ENCODE data around the gene ZNF19.

DNA sequence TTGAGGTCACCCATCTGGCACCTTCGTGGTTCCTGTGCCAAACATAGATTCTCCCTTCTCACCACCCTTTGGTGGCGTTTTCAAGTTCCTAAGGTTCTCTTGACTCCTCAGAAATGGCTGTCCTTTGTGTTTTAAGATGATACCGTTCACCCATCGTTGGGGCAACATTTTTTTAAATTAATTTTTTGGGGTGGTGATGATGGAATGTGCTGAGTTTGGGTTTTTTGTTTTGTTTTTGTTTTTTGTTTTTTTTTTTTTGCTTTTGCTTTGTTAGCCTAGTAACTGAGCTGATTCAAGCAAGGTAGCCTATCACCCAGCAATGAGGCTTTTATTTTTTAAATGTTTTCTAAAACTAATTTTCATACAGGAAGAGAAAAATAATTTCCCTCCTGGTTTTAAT, 39.7 kb upstream of the ZNF19 start:
- no peak for TF ChIP-seq EZH2phosphoT487 (IDR thresholded peaks at IDR 0.05; ENCODE audit: borderline replicate concordance, low read depth, low read length)
- TF ChIP-seq, protein P1, sequence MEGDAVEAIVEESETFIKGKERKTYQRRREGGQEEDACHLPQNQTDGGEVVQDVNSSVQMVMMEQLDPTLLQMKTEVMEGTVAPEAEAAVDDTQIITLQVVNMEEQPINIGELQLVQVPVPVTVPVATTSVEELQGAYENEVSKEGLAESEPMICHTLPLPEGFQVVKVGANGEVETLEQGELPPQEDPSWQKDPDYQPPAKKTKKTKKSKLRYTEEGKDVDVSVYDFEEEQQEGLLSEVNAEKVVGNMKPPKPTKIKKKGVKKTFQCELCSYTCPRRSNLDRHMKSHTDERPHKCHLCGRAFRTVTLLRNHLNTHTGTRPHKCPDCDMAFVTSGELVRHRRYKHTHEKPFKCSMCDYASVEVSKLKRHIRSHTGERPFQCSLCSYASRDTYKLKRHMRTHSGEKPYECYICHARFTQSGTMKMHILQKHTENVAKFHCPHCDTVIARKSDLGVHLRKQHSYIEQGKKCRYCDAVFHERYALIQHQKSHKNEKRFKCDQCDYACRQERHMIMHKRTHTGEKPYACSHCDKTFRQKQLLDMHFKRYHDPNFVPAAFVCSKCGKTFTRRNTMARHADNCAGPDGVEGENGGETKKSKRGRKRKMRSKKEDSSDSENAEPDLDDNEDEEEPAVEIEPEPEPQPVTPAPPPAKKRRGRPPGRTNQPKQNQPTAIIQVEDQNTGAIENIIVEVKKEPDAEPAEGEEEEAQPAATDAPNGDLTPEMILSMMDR (conservative IDR thresholded peaks at IDR 0.05; ENCODE audit: low read length): no peak

Data from OCI-LY7 (cell line).